HepG2 (cell line): ENCODE data around the gene RETREG2. TPM values are rescaled to one million over a fixed set of nuclear protein-coding genes. Genes with fewer than 3 reads are reported as not detected.
"Not testable (repeated sequence)": the region's sequence is repeated elsewhere in the genome, so short reads cannot be mapped to it uniquely, and the experiment has no call there.

Experiments used
- ATAC-seq: fragments of 200-7000 bp; cut with Tn5 transposase; 3 replicates; pipeline ENCODE4 v1.9.1; 2020; ENCODE audit warnings: mild to moderate bottlenecking, moderate library complexity
- BruUV-seq: library from RNA; stranded (reverse); fragments of 400-500 nt; replicated peaks from 2 replicates; lab custom pipeline; 2021; lab: Mats Ljungman, UMichigan
- CTCF ChIA-PET: fragments of 300-600 bp; formaldehyde crosslinking; extraction: SDS; loops from one replicate; lab custom pipeline; 2021; ENCODE audit warnings: low total read pairs, inconsistent platforms, low intra/inter-chr PET ratio; lab: Yijun Ruan, JAX
- POLR2A ChIA-PET: fragments of 350-600 bp; sonication (Branson Sonifier 250); formaldehyde crosslinking; loops from one replicate; lab custom pipeline; 2020; ENCODE audit warnings: antibody characterized with exemption, inconsistent platforms; lab: Yijun Ruan, JAX
- DNase-seq: peaks from one replicate; pipeline ENCODE4 v3.0.0-alpha.2; 2015; ENCODE audit warnings: low spot score
- FAIRE-seq: peaks from 3 replicates; lab custom pipeline; 2011; peaks lifted over from hg19 to GRCh38; lab: Jason Lieb, UNC
- H2AFZ ChIP-seq: one replicate; pipeline ENCODE4 v1.6.1; 2011; ENCODE audit warnings: low read length, inconsistent platforms
- H3K27ac ChIP-seq: fragments of 300-600 bp; 3 replicates; pipeline ENCODE4 v1.8.0; 2011; ENCODE audit warnings: mixed run types, mild to moderate bottlenecking, mixed read lengths, low read length, inconsistent platforms; ENCODE audit not compliant: insufficient read depth; ENCODE audit errors: extremely low read length
- H3K27me3 ChIP-seq, 2 experiments: fragments of 200-600 bp in 1 of 2; 2 replicates in 1 of 2; 3 replicates in 1 of 2; pipeline versions ENCODE4 v1.6.0 to v1.8.0; 2011; ENCODE audit warnings: low read length in 2 of 2, mild to moderate bottlenecking in 2 of 2, moderate library complexity in 2 of 2, inconsistent platforms in 1 of 2; ENCODE audit not compliant: insufficient read depth in 2 of 2, control insufficient read depth in 1 of 2
- H3K36me3 ChIP-seq, 2 experiments: fragments of 200-600 bp in 1 of 2; replicated peaks in 1 of 2; 2 replicates in 1 of 2; 3 replicates in 1 of 2; pipeline versions ENCODE4 v1.5.1 to v1.8.0; 2011; ENCODE audit warnings: low read length in 2 of 2, inconsistent platforms in 1 of 2; ENCODE audit not compliant: insufficient read depth in 2 of 2, control insufficient read depth in 1 of 2
- H3K4me1 ChIP-seq: 2 replicates; pipeline ENCODE4 v1.5.1; 2012; ENCODE audit warnings: low read length, inconsistent platforms; ENCODE audit not compliant: insufficient read depth
- H3K4me2 ChIP-seq: 2 replicates; pipeline ENCODE4 v1.6.0; 2011; ENCODE audit warnings: low read depth, low read length, inconsistent platforms
- H3K4me3 ChIP-seq, 3 experiments: fragments of 200-600 bp in 1 of 3; sonication (generic), shearing (Covaris generic) in 1 of 3; replicated peaks in 1 of 3; 2 replicates each; pipeline ENCODE4 v1.5.1; 2011 to 2016; ENCODE audit warnings: low read length in 3 of 3, inconsistent platforms in 2 of 3, low read depth in 2 of 3, mild to moderate bottlenecking in 2 of 3, control low read depth in 1 of 3, mixed read lengths in 1 of 3; ENCODE audit not compliant: insufficient read depth in 1 of 3
- H3K79me2 ChIP-seq: one replicate; pipeline ENCODE4 v1.6.1; 2011; ENCODE audit warnings: low read length, inconsistent platforms; ENCODE audit not compliant: insufficient read depth
- H3K9ac ChIP-seq: 2 replicates; pipeline ENCODE4 v1.6.0; 2011; ENCODE audit warnings: mild to moderate bottlenecking, low read depth, low read length, inconsistent platforms; ENCODE audit not compliant: insufficient read depth
- H3K9me3 ChIP-seq: 2 replicates; pipeline ENCODE4 v1.5.1; 2012; ENCODE audit warnings: mild to moderate bottlenecking, low read length
- H4K20me1 ChIP-seq: 2 replicates; pipeline ENCODE4 v1.6.0; 2011; ENCODE audit warnings: inconsistent platforms, mild to moderate bottlenecking, low read length, moderate library complexity; ENCODE audit not compliant: insufficient read depth
- FOXK2 ChIP-seq: fragments of 450-650 bp; IDR thresholded peaks from 2 replicates; pipeline ENCODE4 v1.6.1; 2016
- FOXP1 ChIP-seq, 2 experiments: fragments of 450-650 bp in 1 of 2; IDR thresholded peaks; 2 replicates each; pipeline ENCODE4 v1.6.1; 2017 to 2018; ENCODE audit warnings: antibody characterized with exemption in 1 of 2
- GTF2F1 ChIP-seq: fragments of 150-350 bp; IDR thresholded peaks from 2 replicates; pipeline ENCODE4 v1.6.1; 2014; ENCODE audit warnings: low read length
- HOXA3 ChIP-seq: sonication (generic); formaldehyde crosslinking; IDR thresholded peaks from 2 replicates; pipeline ENCODE4 v1.5.0; 2020; ENCODE audit warnings: missing genetic modification reagents
- NCOA2 ChIP-seq: sonication (generic); formaldehyde crosslinking; IDR thresholded peaks from 2 replicates; pipeline ENCODE4 v1.8.0; 2022; ENCODE audit warnings: inconsistent platforms
- NFYB ChIP-seq: sonication (generic); formaldehyde crosslinking; IDR thresholded peaks from 2 replicates; pipeline ENCODE4 v1.4.0; 2020; ENCODE audit warnings: missing genetic modification reagents
- NFYC ChIP-seq: IDR thresholded peaks from 2 replicates; pipeline ENCODE4 v1.6.1; 2016; ENCODE audit warnings: missing genetic modification reagents, missing compliant biosample characterization
- NONO ChIP-seq, 2 experiments: fragments of 450-650 bp in 1 of 2; sonication (generic) in 1 of 2; formaldehyde crosslinking in 1 of 2; IDR thresholded peaks in 1 of 2; conservative IDR thresholded peaks in 1 of 2; 2 replicates each; pipeline versions ENCODE4 v1.6.1 to v1.8.0; 2017 to 2022; ENCODE audit warnings: mild to moderate bottlenecking in 1 of 2, missing genetic modification reagents in 1 of 2, moderate library complexity in 1 of 2
- POLR2AphosphoS2 ChIP-seq: IDR thresholded peaks from 2 replicates; pipeline ENCODE4 v1.6.1; 2011; ENCODE audit warnings: low read depth, low read length, improper control_type of control experiment
- RAD21 ChIP-seq: fragments of 450-650 bp; formaldehyde crosslinking; IDR thresholded peaks from 2 replicates; pipeline ENCODE4 v1.5.0; 2020; ENCODE audit warnings: mild to moderate bottlenecking
- SAP130 ChIP-seq: IDR thresholded peaks from 2 replicates; pipeline ENCODE4 v1.6.1; 2016; ENCODE audit warnings: low read depth
- SETDB1 ChIP-seq: sonication (generic); formaldehyde crosslinking; IDR thresholded peaks from 2 replicates; pipeline ENCODE4 v1.5.1; 2020; ENCODE audit warnings: missing genetic modification reagents, mild to moderate bottlenecking, borderline replicate concordance
- TAF1 ChIP-seq: sonication (generic); formaldehyde crosslinking; IDR thresholded peaks from 2 replicates; pipeline ENCODE4 v1.4.0; 2020; ENCODE audit warnings: missing genetic modification reagents
- TBX2 ChIP-seq: sonication (generic); formaldehyde crosslinking; IDR thresholded peaks from 2 replicates; pipeline ENCODE4 v1.5.0; 2020; ENCODE audit warnings: missing genetic modification reagents, mild to moderate bottlenecking, borderline replicate concordance
- ZBTB33 ChIP-seq: sonication (generic); formaldehyde crosslinking; IDR thresholded peaks from 2 replicates; pipeline ENCODE4 v1.4.0; 2020; ENCODE audit warnings: missing genetic modification reagents
- ZBTB38 ChIP-seq: sonication (generic); formaldehyde crosslinking; IDR thresholded peaks from 2 replicates; pipeline ENCODE4 v1.5.1; 2020; ENCODE audit warnings: mild to moderate bottlenecking, missing genetic modification reagents
- ZBTB7A ChIP-seq: sonication (generic); formaldehyde crosslinking; IDR thresholded peaks from 2 replicates; pipeline ENCODE4 v1.8.0; 2022; ENCODE audit warnings: mild to moderate bottlenecking, missing genetic modification reagents
- ZNF350 ChIP-seq: sonication (generic); formaldehyde crosslinking; IDR thresholded peaks from 2 replicates; pipeline ENCODE4 v1.4.0; 2020; ENCODE audit warnings: mild to moderate bottlenecking, low read depth, missing genetic modification reagents, borderline replicate concordance
- ZNF430 ChIP-seq: sonication (generic); formaldehyde crosslinking; IDR thresholded peaks from 2 replicates; pipeline ENCODE4 v1.9.0; 2021; ENCODE audit warnings: mild to moderate bottlenecking, missing genetic modification reagents
- ZNF704 ChIP-seq: sonication (generic); formaldehyde crosslinking; IDR thresholded peaks from 2 replicates; pipeline ENCODE4 v1.8.1; 2023; ENCODE audit warnings: mild to moderate bottlenecking, inconsistent platforms, moderate library complexity, missing genetic modification reagents, borderline replicate concordance
- ZNF772 ChIP-seq: sonication (generic); formaldehyde crosslinking; IDR thresholded peaks from 2 replicates; pipeline ENCODE4 v1.5.0; 2020; ENCODE audit warnings: mild to moderate bottlenecking, missing genetic modification reagents
- WGBS: methylation state at CpG from one replicate; pipeline ENCODE4 v1.1.6; 2017; ENCODE audit warnings: low lambda C conversion rate; 5-methylcytosine and 5-hydroxymethylcytosine counted together
- in situ Hi-C: cut with HindIII; loops from 2 replicates; pipeline ENCODE4 v1.10.0; 2017; ENCODE audit warnings: low pct_unique_long_range_greater_than_20kb; ENCODE audit not compliant: extremely low pct_ligation_motif_present
- intact Hi-C: fragments of 100-400 bp; cut with micrococcal nuclease; formaldehyde crosslinking; loops from one replicate; pipeline ENCODE4 v1.10.0; 2022; ENCODE audit not compliant: unreplicated experiment
- polyA plus RNA-seq, 8 experiments: library from polyadenylated mRNA; depleted of rRNA in 3 of 8; stranded (reverse) in 7 of 8; unstranded in 1 of 8; fragments of >200 nt; fragmentation: Illumina TruSeq in 4 of 8; extraction: Trizol in 4 of 8; gene quantifications; 2 replicates each; pipeline versions ENCODE4 v1.2.1 to v1.2.3, GENCODE V29; 2011 to 2016; ENCODE audit warnings: low read depth in 4 of 8, missing spikeins in 1 of 8, mixed read lengths in 1 of 8; ENCODE audit not compliant: insufficient read depth in 1 of 8
- total RNA-seq, 5 experiments: library from RNA; depleted of rRNA; stranded (reverse); fragments of >200 nt; fragmentation: Illumina TruSeq; extraction: Trizol; gene quantifications; 2 replicates each; pipeline ENCODE4 v1.2.3, GENCODE V29; 2016; ENCODE audit warnings: low read depth in 1 of 5

Gene RETREG2
- total and polyA plus RNA-seq, 2 of the 13 experiments (the other 11 are each of a cell fraction or from before 2014, with no cell fraction given) = 86.0 to 134 TPM

DNA sequence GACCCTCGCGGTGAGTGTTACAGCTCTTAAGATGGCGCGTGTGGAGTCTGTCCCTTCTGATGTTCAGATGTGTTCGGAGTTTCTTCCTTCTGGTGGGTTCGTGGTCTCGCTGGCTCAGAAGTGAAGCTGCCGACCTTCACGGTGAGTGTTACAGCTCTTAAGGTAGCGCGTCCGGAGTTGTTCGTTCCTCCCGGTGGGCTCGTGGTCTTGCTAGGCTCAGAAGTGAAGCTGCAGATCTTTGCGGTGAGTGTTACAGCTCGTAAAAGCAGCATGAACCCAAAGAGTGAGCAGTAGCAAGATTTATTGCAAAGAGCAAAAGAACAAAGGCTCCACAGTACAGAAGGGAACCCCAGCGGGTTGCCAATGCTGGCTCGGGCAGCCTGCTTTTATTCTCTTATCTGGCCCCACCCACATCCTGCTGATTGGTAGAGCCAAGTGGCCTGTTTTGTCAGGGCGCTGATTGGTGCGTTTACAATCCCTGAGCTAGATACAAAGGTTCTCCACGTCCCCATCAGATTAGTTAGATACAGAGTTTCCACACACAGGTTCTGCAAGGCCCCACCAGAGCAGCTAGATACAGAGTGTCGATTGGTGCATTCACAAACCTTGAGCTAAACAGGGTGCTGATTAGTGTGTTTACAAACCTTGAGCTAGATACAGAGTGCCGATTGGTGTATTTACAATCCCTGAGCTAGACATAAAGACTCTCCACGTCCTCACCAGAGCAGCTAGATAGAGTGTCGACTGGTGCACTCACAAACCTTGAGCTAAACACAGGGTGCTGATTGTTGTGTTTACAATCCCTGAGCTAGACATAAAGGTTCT lies 22.6 kb downstream of the RETREG2 start:
- Histone ChIP-seq H3K4me2 (peak overlapping the region; percentile 22; the same call in 1 of the 2 replicates), H3K27ac (peak overlapping the region; percentile 63), H3K4me1 (peaks cover 36% of the 10 kb centered on the region)
- FAIRE-seq; in situ Hi-C loops; H2AFZ ChIP-seq; H3K79me2 ChIP-seq; H3K9me3 ChIP-seq; H4K20me1 ChIP-seq; intact Hi-C loops; H3K36me3 ChIP-seq; CTCF ChIA-PET; H3K27me3 ChIP-seq; H3K9ac ChIP-seq; H3K4me3 ChIP-seq; ATAC-seq; TF ChIP-seq NONO (IDR thresholded peaks at IDR 0.05): not testable (repeated sequence)
- POLR2A ChIA-PET = interaction anchor here (0.8 to 10.9 kb wide), 13 partner anchors 7 to 199 kb away, joined by 3 to 102 read pairs (median 9); partner anchors contain the start of genes ABCB6, CNPPD1, DNAJB2 and GLB1L
- 78% methylated on average over 23 of the region's 26 CpGs for WGBS
- peak; percentile 42 for DNase-seq
- BruUV-seq = TSS peak; percentile 82
- TF ChIP-seq TAF1 (CRISPR knock-in tag) (peak; percentile 4; the same call in 1 of the 2 replicates), RAD21 (peak; percentile 42; the same call in 1 of the 2 replicates), ZNF430 (CRISPR knock-in tag) (0 out of 2 replicates have a peak, but pooled peaks have one; percentile 32), ZBTB38 (peak; percentile 98), ZNF704 (CRISPR knock-in tag) (0 out of 2 replicates have a peak, but pooled peaks have one; percentile 31), ZBTB7A (CRISPR knock-in tag) (peak; percentile 36; the same call in 1 of the 2 replicates), FOXP1 (IDR thresholded peaks at IDR 0.05) (peak; percentile 68; the same call in 1 of the 2 replicates), FOXP1 (CRISPR knock-in tag; IDR thresholded peaks at IDR 0.05) (0 out of 2 replicates have a peak, but pooled peaks have one; percentile 10), SAP130 (CRISPR knock-in tag) (peak; percentile 28; the same call in 1 of the 2 replicates), NFYC (CRISPR knock-in tag) (peak; percentile 81), NCOA2 (CRISPR knock-in tag) (0 out of 2 replicates have a peak, but pooled peaks have one; percentile 20), ZBTB33 (CRISPR knock-in tag) (peak; percentile 73), SETDB1 (CRISPR knock-in tag) (peak; percentile 81), HOXA3 (CRISPR knock-in tag) (peak; percentile 41), ZNF350 (CRISPR knock-in tag) (peak; percentile 27; the same call in 1 of the 2 replicates), GTF2F1 (peak; percentile 84), FOXK2 (peak; percentile 70), NFYB (peak; percentile 84), NONO (CRISPR knock-in tag; conservative IDR thresholded peaks at IDR 0.05) (peak; percentile 26), ZNF772 (0 out of 2 replicates have a peak, but pooled peaks have one; percentile 14), TBX2 (0 out of 2 replicates have a peak, but pooled peaks have one; percentile 16), POLR2AphosphoS2 (peak; percentile 72)
